SK-N-SH (cell line): ENCODE data around the gene JADE2.

ENCODE experiments used
- CTCF ChIP-seq: fragments of 200-600 bp; sonication (generic); IDR thresholded peaks from 2 replicates; pipeline ENCODE4 v1.6.1; 2017; ENCODE audit warnings: antibody characterized with exemption, mild to moderate bottlenecking, moderate library complexity
- FOSL2 ChIP-seq: IDR thresholded peaks from 2 replicates; pipeline ENCODE4 v1.4.0; 2012; ENCODE audit warnings: low read depth, mild to moderate bottlenecking, moderate library complexity, borderline replicate concordance
- MAX ChIP-seq: IDR thresholded peaks from 2 replicates; pipeline ENCODE4 v1.4.0; 2012; ENCODE audit warnings: low read depth
- MXI1 ChIP-seq: IDR thresholded peaks from 2 replicates; pipeline ENCODE4 v1.6.1; 2012; ENCODE audit warnings: mild to moderate bottlenecking, low read depth, low read length, improper control_type of control experiment
- NRF1 ChIP-seq: IDR thresholded peaks from 2 replicates; pipeline ENCODE4 v1.6.1; 2012; ENCODE audit warnings: low read depth, mild to moderate bottlenecking, low read length
- POLR2AphosphoS5 ChIP-seq: IDR thresholded peaks from 2 replicates; pipeline ENCODE4 v1.6.1; 2012; ENCODE audit warnings: low read depth, low read length
- RAD21 ChIP-seq: IDR thresholded peaks from 2 replicates; pipeline ENCODE4 v1.6.1; 2012; ENCODE audit warnings: mild to moderate bottlenecking, low read length

GRCh38 chr5:134590992-134591659 lies 65.7 kb downstream of the JADE2 start:
- no peak for TF ChIP-seq FOSL2
- no peak for TF ChIP-seq CTCF
- TF ChIP-seq RAD21, result no peak
- TF ChIP-seq MAX, result no peak
- no peak for TF ChIP-seq POLR2AphosphoS5
- TF ChIP-seq NRF1, result no peak
- no peak for TF ChIP-seq MXI1
